ENCODE results near the gene COL6A1.
A peak's percentile ranks its signal among the peaks of the same experiment; 100 is the strongest.
"Not testable (repeated sequence)": the region's sequence is repeated elsewhere in the genome, so short reads cannot be mapped to it uniquely, and the experiment has no call there.

The COL6A1 gene

GRCh38 chr21:45965084-45965809 is 16.3 kb upstream of the COL6A1 start:
- no peak for TF ChIP-seq ZNF274 (IDR thresholded peaks at IDR 0.05; ENCODE audit: low read depth, low read length)
- H3K4me3 ChIP-seq (ENCODE audit: low read length) = no peak overlapping the region

GRCh38 chr21:45966791-45967394 is 14.7 kb upstream of the COL6A1 start:
- H3K4me3 ChIP-seq (ENCODE audit: low read length) = no peak overlapping the region
- TF ChIP-seq ZNF274 (IDR thresholded peaks at IDR 0.05; ENCODE audit: low read depth, low read length) = no peak

GRCh38 chr21:45969921-45970673 is 11.5 kb upstream of the COL6A1 start:
- TF ChIP-seq ZNF274 (IDR thresholded peaks at IDR 0.05; ENCODE audit: low read depth, low read length) = no peak
- no peak overlapping the region for H3K4me3 ChIP-seq (ENCODE audit: low read length)

GRCh38 chr21:45970674-45971615 is 10.6 kb upstream of the COL6A1 start:
- no peak for TF ChIP-seq ZNF274 (IDR thresholded peaks at IDR 0.05; ENCODE audit: low read depth, low read length)
- H3K4me3 ChIP-seq (ENCODE audit: low read length) = no peak overlapping the region

GRCh38 chr21:45971616-45972352 is 9.8 kb upstream of the COL6A1 start:
- TF ChIP-seq ZNF274 (IDR thresholded peaks at IDR 0.05; ENCODE audit: low read depth, low read length) = no peak
- H3K4me3 ChIP-seq (ENCODE audit: low read length) = no peak overlapping the region

GRCh38 chr21:45972353-45972715 is 9.2 kb upstream of the COL6A1 start:
- no peak overlapping the region for H3K4me3 ChIP-seq (ENCODE audit: low read length)
- no peak for TF ChIP-seq ZNF274 (IDR thresholded peaks at IDR 0.05; ENCODE audit: low read depth, low read length)

- peak overlapping the region; percentile 7; the same call in 1 of the 2 replicates for H3K4me3 ChIP-seq (ENCODE audit: low read length)
- no peak for TF ChIP-seq ZNF274 (IDR thresholded peaks at IDR 0.05; ENCODE audit: low read depth, low read length)
Measured at GRCh38 chr21:45972716-45973474, 8.7 kb upstream of the COL6A1 start.

- no peak for TF ChIP-seq ZNF274 (IDR thresholded peaks at IDR 0.05; ENCODE audit: low read depth, low read length)
- peak overlapping the region; percentile 16; the same call in 1 of the 2 replicates for H3K4me3 ChIP-seq (ENCODE audit: low read length)
Measured at GRCh38 chr21:45973475-45974072, 8.0 kb upstream of the COL6A1 start.

- TF ChIP-seq ZNF274 (IDR thresholded peaks at IDR 0.05; ENCODE audit: low read depth, low read length) = no peak
- peak overlapping the region; percentile 16; the same call in 1 of the 2 replicates for H3K4me3 ChIP-seq (ENCODE audit: low read length)
Measured at GRCh38 chr21:45974073-45975019, 7.2 kb upstream of the COL6A1 start.

GRCh38 chr21:45975020-45975666 is 6.4 kb upstream of the COL6A1 start:
- no peak for TF ChIP-seq ZNF274 (IDR thresholded peaks at IDR 0.05; ENCODE audit: low read depth, low read length)
- no peak overlapping the region for H3K4me3 ChIP-seq (ENCODE audit: low read length)

- H3K4me3 ChIP-seq (ENCODE audit: low read length) = not testable (repeated sequence)
Measured at GRCh38 chr21:45975667-45976409, 5.7 kb upstream of the COL6A1 start.

Measured in GM08714 (cell line).